IMR-90 (cell line): ENCODE data around the gene PFKL. TPM values are rescaled to one million over a fixed set of nuclear protein-coding genes. Genes with fewer than 3 reads are reported as not detected.

Experiments
- ATAC-seq: fragments of 200-7000 bp; cut with Tn5 transposase; 2 replicates; pipeline ENCODE4 v1.9.1; 2020; ENCODE audit warnings: low read depth, mild to moderate bottlenecking, moderate library complexity
- BruUV-seq: library from RNA; stranded (reverse); fragments of 400-500 nt; replicated peaks from 2 replicates; lab custom pipeline; 2021; lab: Mats Ljungman, UMichigan
- CTCF ChIA-PET: fragments of 300-600 bp; formaldehyde crosslinking; extraction: SDS; loops from one replicate; lab custom pipeline; 2021; ENCODE audit warnings: antibody characterized with exemption; lab: Yijun Ruan, JAX
- POLR2A ChIA-PET: fragments of 300-600 bp; sonication (Branson Sonifier 250); formaldehyde crosslinking; loops from one replicate; lab custom pipeline; 2022; ENCODE audit warnings: antibody characterized with exemption; ENCODE audit not compliant: unreplicated experiment; lab: Charles Lee
- DNase-seq: peaks from one replicate; pipeline ENCODE4 v3.0.0; 2013
- H2AFZ ChIP-seq: replicated peaks from 2 replicates; pipeline ENCODE3; 2013; ENCODE audit warnings: low read length, mild to moderate bottlenecking; ENCODE audit not compliant: poor library complexity
- H2AK5ac ChIP-seq: 2 replicates; pipeline ENCODE4 v1.6.1; 2013; ENCODE audit warnings: low read depth, low read length, inconsistent platforms
- H2AK9ac ChIP-seq: replicated peaks from 2 replicates; pipeline ENCODE3; 2013; ENCODE audit warnings: mild to moderate bottlenecking, low read depth, low read length, moderate library complexity; ENCODE audit not compliant: poor library complexity
- H2BK120ac ChIP-seq: 2 replicates; pipeline ENCODE4 v1.6.1; 2013; ENCODE audit warnings: low read depth, low read length, inconsistent platforms
- H2BK15ac ChIP-seq: 3 replicates; pipeline ENCODE4 v1.6.1; 2013; ENCODE audit warnings: low read depth, low read length, inconsistent platforms
- H2BK20ac ChIP-seq: 2 replicates; pipeline ENCODE4 v1.6.1; 2013; ENCODE audit warnings: low read depth, mild to moderate bottlenecking, inconsistent platforms, low read length, moderate library complexity
- H2BK5ac ChIP-seq: 2 replicates; pipeline ENCODE4 v1.6.1; 2013; ENCODE audit warnings: mild to moderate bottlenecking, low read depth, low read length, inconsistent platforms; ENCODE audit not compliant: poor library complexity, severe bottlenecking
- H3K14ac ChIP-seq: replicated peaks from 2 replicates; pipeline ENCODE4 v1.6.1; 2013; ENCODE audit warnings: low read depth, low read length, inconsistent platforms
- H3K18ac ChIP-seq: 2 replicates; pipeline ENCODE4 v1.6.1; 2013; ENCODE audit warnings: low read depth, low read length, control low read depth
- H3K23ac ChIP-seq: 2 replicates; pipeline ENCODE4 v1.6.1; 2013; ENCODE audit warnings: low read depth, low read length, inconsistent platforms
- H3K27ac ChIP-seq: 2 replicates; pipeline ENCODE4 v1.5.1; 2013; ENCODE audit warnings: mild to moderate bottlenecking, control low read depth, low read length; ENCODE audit not compliant: insufficient read depth
- H3K27me3 ChIP-seq: 2 replicates; pipeline ENCODE4 v1.6.1; 2013; ENCODE audit warnings: low read length; ENCODE audit not compliant: control insufficient read depth, insufficient read depth
- H3K36me3 ChIP-seq: 2 replicates; pipeline ENCODE4 v1.6.1; 2013; ENCODE audit warnings: low read length, mixed read lengths; ENCODE audit not compliant: control insufficient read depth, insufficient read depth
- H3K4ac ChIP-seq: 2 replicates; pipeline ENCODE4 v1.6.1; 2013; ENCODE audit warnings: low read depth, low read length, inconsistent platforms
- H3K4me1 ChIP-seq: 2 replicates; pipeline ENCODE4 v1.6.1; 2013; ENCODE audit warnings: low read length, mixed read lengths; ENCODE audit not compliant: control insufficient read depth, insufficient read depth
- H3K4me2 ChIP-seq: 2 replicates; pipeline ENCODE4 v1.6.1; 2013; ENCODE audit warnings: low read depth, mild to moderate bottlenecking, control low read depth, low read length, moderate library complexity
- H3K4me3 ChIP-seq: 2 replicates; pipeline ENCODE4 v1.5.1; 2013; ENCODE audit warnings: low read depth, mild to moderate bottlenecking, control low read depth, low read length, moderate library complexity; ENCODE audit not compliant: insufficient read depth
- H3K56ac ChIP-seq: 2 replicates; pipeline ENCODE4 v1.6.1; 2013; ENCODE audit warnings: low read length, inconsistent platforms; ENCODE audit not compliant: insufficient read depth; ENCODE audit errors: extremely low read depth
- H3K79me1 ChIP-seq, 2 experiments: 2 replicates each; pipeline ENCODE4 v1.6.1; 2013; ENCODE audit warnings: low read length in 2 of 2, inconsistent platforms in 1 of 2, low read depth in 1 of 2
- H3K9ac ChIP-seq: 2 replicates; pipeline ENCODE4 v1.6.1; 2013; ENCODE audit warnings: low read depth, low read length, control low read depth
- H3K9me1 ChIP-seq: 2 replicates; pipeline ENCODE4 v1.6.1; 2013; ENCODE audit warnings: low read length, inconsistent platforms; ENCODE audit not compliant: insufficient read depth
- H3K9me3 ChIP-seq: 2 replicates; pipeline ENCODE4 v1.6.1; 2013; ENCODE audit warnings: low read length; ENCODE audit not compliant: control insufficient read depth, insufficient read depth
- H4K20me1 ChIP-seq: 2 replicates; pipeline ENCODE4 v1.6.1; 2013; ENCODE audit warnings: low read length, inconsistent platforms; ENCODE audit not compliant: insufficient read depth
- H4K5ac ChIP-seq: 2 replicates; pipeline ENCODE4 v1.6.1; 2013; ENCODE audit warnings: mild to moderate bottlenecking, low read depth, low read length, control low read depth
- H4K8ac ChIP-seq, 2 experiments: 2 replicates each; pipeline ENCODE4 v1.6.1; 2013; ENCODE audit warnings: low read depth in 2 of 2, low read length in 2 of 2, control low read depth in 1 of 2, inconsistent platforms in 1 of 2
- H4K91ac ChIP-seq: 2 replicates; pipeline ENCODE4 v1.6.1; 2013; ENCODE audit warnings: low read depth, low read length, inconsistent platforms; ENCODE audit not compliant: insufficient read depth
- BHLHE40 ChIP-seq: fragments of 150-350 bp; IDR thresholded peaks from 2 replicates; pipeline ENCODE4 v1.6.1; 2016; ENCODE audit warnings: mild to moderate bottlenecking, low read depth, low read length
- CEBPB ChIP-seq: IDR thresholded peaks from 2 replicates; pipeline ENCODE4 v1.6.1; 2012; ENCODE audit warnings: low read depth, low read length, improper control_type of control experiment
- CHD1 ChIP-seq: IDR thresholded peaks from 2 replicates; pipeline ENCODE4 v1.6.1; 2012; ENCODE audit warnings: low read depth, low read length, improper control_type of control experiment
- CTCF ChIP-seq: conservative IDR thresholded peaks from 2 replicates; pipeline ENCODE4 v1.5.1; 2012; ENCODE audit warnings: mild to moderate bottlenecking, low read depth, low read length, improper control_type of control experiment
- FOS ChIP-seq: fragments of 150-350 bp; IDR thresholded peaks from 2 replicates; pipeline ENCODE4 v1.6.1; 2016; ENCODE audit warnings: low read depth, low read length
- MAFK ChIP-seq: IDR thresholded peaks from 2 replicates; pipeline ENCODE4 v1.6.1; 2012; ENCODE audit warnings: low read depth, low read length, improper control_type of control experiment
- MAZ ChIP-seq: IDR thresholded peaks from 2 replicates; pipeline ENCODE4 v1.6.1; 2012; ENCODE audit warnings: low read depth, mild to moderate bottlenecking, low read length, improper control_type of control experiment, moderate library complexity, borderline replicate concordance
- MXI1 ChIP-seq: IDR thresholded peaks from 2 replicates; pipeline ENCODE4 v1.6.1; 2012; ENCODE audit warnings: low read depth, mild to moderate bottlenecking, low read length, moderate library complexity, borderline replicate concordance
- NFE2L2 ChIP-seq: fragments of 150-350 bp; IDR thresholded peaks from 2 replicates; pipeline ENCODE4 v1.6.1; 2016; ENCODE audit warnings: low read depth, mild to moderate bottlenecking, low read length
- POLR2A ChIP-seq: IDR thresholded peaks from 2 replicates; pipeline ENCODE4 v1.6.1; 2012; ENCODE audit warnings: mild to moderate bottlenecking, low read depth, low read length
- RAD21 ChIP-seq: IDR thresholded peaks from 2 replicates; pipeline ENCODE4 v1.6.1; 2012; ENCODE audit warnings: low read length, improper control_type of control experiment
- RCOR1 ChIP-seq: IDR thresholded peaks from 2 replicates; pipeline ENCODE4 v1.6.1; 2012; ENCODE audit warnings: mild to moderate bottlenecking, low read length, improper control_type of control experiment; ENCODE audit not compliant: insufficient replicate concordance
- RFX5 ChIP-seq: IDR thresholded peaks from 2 replicates; pipeline ENCODE4 v1.8.0; 2012; ENCODE audit warnings: low read depth, mild to moderate bottlenecking, low read length, moderate library complexity
- SMC3 ChIP-seq: fragments of 150-350 bp; IDR thresholded peaks from 2 replicates; pipeline ENCODE4 v1.6.1; 2016; ENCODE audit warnings: low read depth, mild to moderate bottlenecking, antibody characterized with exemption, low read length, moderate library complexity
- WGBS, 2 experiments: methylation state at CpG; one replicate each; pipeline versions ENCODE4 v1.1.5 to v1.1.7; 2013; ENCODE audit warnings: missing lambda C conversion rate in 2 of 2; ENCODE audit not compliant: insufficient read length in 1 of 2; ENCODE audit errors: extremely low coverage in 2 of 2; 5-methylcytosine and 5-hydroxymethylcytosine counted together
- dilution Hi-C: fragments of 300-500 bp; cut with HindIII; formaldehyde crosslinking; loops from one replicate; pipeline ENCODE4 v1.14.3; 2018; ENCODE audit warnings: low sequenced_read_pairs; ENCODE audit not compliant: unreplicated experiment
- in situ Hi-C: fragments of 300-500 bp; cut with MboI; formaldehyde crosslinking; loops from 3 replicates; pipeline ENCODE4 v1.14.3; 2019; ENCODE audit warnings: low sequenced_read_pairs, inconsistent platforms, mixed read lengths
- intact Hi-C: fragments of 100-400 bp; cut with micrococcal nuclease; formaldehyde crosslinking; loops from 2 replicates; pipeline ENCODE4 v1.10.0; 2022
- polyA plus RNA-seq, 3 experiments: library from polyadenylated mRNA; depleted of rRNA; stranded (reverse); fragments of >200 nt; gene quantifications; 2 replicates each; pipeline ENCODE4 v1.2.3, GENCODE V29; 2012; ENCODE audit warnings: low replicate concordance in 1 of 3
- total RNA-seq: library from RNA; depleted of rRNA; stranded (reverse); fragments of >200 nt; gene quantifications from 2 replicates; pipeline ENCODE4 v1.2.3, GENCODE V29; 2012
- TF ChIP-seq, protein P1 (sequence below): fragments of 150-350 bp; IDR thresholded peaks from 2 replicates; pipeline ENCODE4 v1.6.1; 2017; ENCODE audit warnings: mild to moderate bottlenecking, antibody characterized with exemption, low read length, low read depth

PFKL gene
- total and polyA plus RNA-seq, 2 of the 4 experiments (the other 2 are of a cell fraction): 103 to 126 TPM

- TF ChIP-seq BHLHE40 (no peak), MXI1 (no peak)
These were observed 44.3 kb upstream of the PFKL start (continued) for GRCh38 chr21:44255511-44255981.

DNA sequence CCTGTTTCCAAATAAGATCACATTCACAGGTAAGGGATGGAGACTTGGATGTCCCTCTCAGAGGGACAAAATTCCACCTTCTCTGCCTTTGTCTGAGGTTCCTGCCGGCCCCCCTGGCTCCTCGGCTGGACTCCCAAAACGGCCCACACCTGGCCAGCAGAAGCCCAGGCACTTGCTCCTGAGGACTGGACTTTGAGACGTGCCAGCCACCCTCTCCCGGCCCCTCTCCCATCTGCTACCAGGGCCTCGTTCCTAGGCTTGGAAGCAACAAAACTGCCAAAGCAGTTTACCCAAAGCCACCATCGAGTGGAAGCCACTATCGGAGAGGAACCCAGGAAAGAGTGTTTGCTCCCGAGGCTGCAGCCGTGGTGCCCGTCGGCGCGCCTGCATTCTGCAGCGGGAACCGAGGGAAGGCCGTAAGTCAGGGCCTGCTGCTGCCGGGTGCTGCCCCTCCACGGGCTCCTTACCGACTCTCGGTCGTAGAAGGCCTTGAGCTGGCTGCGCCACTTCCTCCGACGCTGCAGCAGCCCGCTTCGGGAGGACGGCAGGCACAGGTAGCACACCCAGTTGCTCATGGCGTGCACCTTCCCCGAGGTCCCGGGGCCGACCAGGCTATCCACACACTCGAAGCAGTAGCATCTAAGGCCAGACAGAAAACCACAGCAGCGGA is 41.7 kb upstream of the PFKL start:
- Histone ChIP-seq H4K20me1 (no peaks in the 10 kb centered on the region), H2BK20ac (no peak overlapping the region), H3K4me2 (no peak overlapping the region), H3K4me3 (no peak overlapping the region), H2BK5ac (no peak overlapping the region), H3K9me1 (no peaks in the 10 kb centered on the region), H3K18ac (no peak overlapping the region), H2BK120ac (no peak overlapping the region), H3K56ac (no peak overlapping the region), H3K4me1 (no peaks in the 10 kb centered on the region), H3K36me3 (no peaks in the 10 kb centered on the region), H2AFZ (no peak overlapping the region), H2AK5ac (no peak overlapping the region), H4K8ac (no peak overlapping the region), H3K79me1 (no peaks in the 10 kb centered on the region), H4K5ac (no peak overlapping the region), H3K27me3 (peaks cover 22% of the 10 kb centered on the region), H2BK15ac (no peak overlapping the region), H3K9me3 (peaks cover 8% of the 10 kb centered on the region), H3K4ac (no peak overlapping the region), H3K23ac (no peak overlapping the region), H3K27ac (no peak overlapping the region), H3K9ac (no peak overlapping the region), H4K91ac (no peak overlapping the region), H2AK9ac (no peak overlapping the region), H3K14ac (no peak overlapping the region)
- in situ Hi-C loops: no loop called here
- ChIA-PET POLR2A (no interaction called here), CTCF (no interaction called here)
- WGBS, 2 experiments: 90% methylated on average over 13 of the region's 34 CpGs; no CpG with 5 or more reads in 1 of the 2 experiments
- no peak for ATAC-seq
- DNase-seq: no peak
- intact Hi-C loops: no loop called here
- BruUV-seq: no TSS peak
- dilution Hi-C loops: no loop called here
- no peak for TF ChIP-seq SMC3
- no peak for TF ChIP-seq POLR2A
- no peak for TF ChIP-seq MAZ
- TF ChIP-seq MXI1: no peak
- TF ChIP-seq MAFK: no peak
- no peak for TF ChIP-seq RCOR1
- no peak for TF ChIP-seq RFX5
- no peak for TF ChIP-seq CTCF
- TF ChIP-seq CEBPB: no peak
- TF ChIP-seq NFE2L2: no peak
- TF ChIP-seq, protein P1, sequence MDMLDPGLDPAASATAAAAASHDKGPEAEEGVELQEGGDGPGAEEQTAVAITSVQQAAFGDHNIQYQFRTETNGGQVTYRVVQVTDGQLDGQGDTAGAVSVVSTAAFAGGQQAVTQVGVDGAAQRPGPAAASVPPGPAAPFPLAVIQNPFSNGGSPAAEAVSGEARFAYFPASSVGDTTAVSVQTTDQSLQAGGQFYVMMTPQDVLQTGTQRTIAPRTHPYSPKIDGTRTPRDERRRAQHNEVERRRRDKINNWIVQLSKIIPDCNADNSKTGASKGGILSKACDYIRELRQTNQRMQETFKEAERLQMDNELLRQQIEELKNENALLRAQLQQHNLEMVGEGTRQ: no peak
- no peak for TF ChIP-seq FOS
- TF ChIP-seq RAD21: no peak
- no peak for TF ChIP-seq CHD1
- no peak for TF ChIP-seq BHLHE40
